ENCODE results near the gene GTF3C5.
"Not testable (repeated sequence)": the region's sequence is repeated elsewhere in the genome, so short reads cannot be mapped to it uniquely, and the experiment has no call there.

The GTF3C5 gene

GRCh38 chr9:132996526-132996925 lies 34.3 kb upstream of the GTF3C5 start:
- no peak for DNase-seq (ENCODE audit: low read depth)

DNA sequence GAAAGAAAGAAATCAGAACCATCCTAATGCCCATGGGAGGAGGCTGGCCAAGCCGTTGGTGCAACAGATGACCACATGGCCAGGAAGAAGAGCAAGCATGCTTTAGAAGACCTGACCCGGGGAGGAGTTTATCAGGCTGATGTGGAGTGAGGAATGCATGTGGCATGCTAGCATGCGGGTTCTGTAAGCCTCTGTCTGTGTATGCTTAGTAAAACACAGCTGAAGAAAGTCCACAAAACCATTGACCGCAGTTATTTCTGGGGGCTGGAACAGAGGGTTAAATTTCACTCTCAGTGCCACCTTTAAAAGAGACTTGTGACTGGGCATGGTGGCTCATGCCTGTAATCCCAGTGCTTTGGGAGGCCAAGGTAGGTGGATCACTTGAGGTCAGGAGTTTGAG lies 33.2 kb upstream of the GTF3C5 start:
- peak; percentile 10 for DNase-seq (ENCODE audit: low read depth)

- not testable (repeated sequence) for DNase-seq (ENCODE audit: low read depth)
Measured at GRCh38 chr9:132998221-132998620, 32.6 kb upstream of the GTF3C5 start.

GRCh38 chr9:132998831-132999635 lies 31.8 kb upstream of the GTF3C5 start:
- DNase-seq (ENCODE audit: low read depth) = no peak

DNA sequence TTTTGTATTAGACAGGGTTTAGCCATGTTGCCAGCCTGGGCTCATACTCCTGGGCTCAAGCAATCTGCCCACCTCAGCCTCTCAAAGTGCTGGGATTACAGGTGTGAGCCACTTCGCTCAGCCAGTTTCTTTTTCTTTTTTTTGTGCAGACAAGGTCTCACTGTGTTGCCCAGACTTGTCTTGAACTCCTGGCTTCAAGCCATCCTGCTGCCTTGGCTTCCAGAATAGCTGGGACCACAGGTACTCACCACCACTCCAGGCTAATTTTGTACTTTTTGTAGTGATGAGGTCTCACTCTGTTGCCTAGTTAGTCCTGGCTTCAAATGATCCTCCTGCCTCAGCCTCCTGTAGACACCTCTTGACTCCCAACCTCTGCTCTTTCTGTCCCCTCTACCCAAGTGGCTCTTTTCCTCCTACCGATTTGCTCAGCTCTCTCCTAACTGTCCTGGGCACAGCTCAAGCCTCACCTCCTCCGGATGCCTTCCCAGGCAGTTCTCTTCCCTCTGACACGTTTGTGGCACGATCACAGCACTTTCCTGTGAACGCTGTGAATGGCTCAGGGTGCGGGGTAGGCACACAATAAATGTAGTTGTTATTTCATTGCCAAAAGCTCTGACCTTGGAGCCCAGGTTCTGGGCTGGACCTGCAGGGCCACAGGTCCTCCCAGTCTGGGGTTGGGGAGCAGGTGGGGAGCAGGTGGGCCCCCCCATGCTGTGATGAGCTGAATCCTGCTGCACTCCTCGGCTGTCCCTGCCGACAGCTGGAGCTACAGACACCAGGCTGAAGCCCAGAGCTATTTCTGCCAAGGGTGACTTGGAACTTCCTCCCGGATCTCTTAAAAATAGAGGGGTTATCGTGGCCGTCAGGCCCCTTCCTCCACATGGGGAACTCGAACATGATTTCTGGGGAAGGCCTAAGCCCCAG lies 28.4 kb upstream of the GTF3C5 start:
- no peak for DNase-seq (ENCODE audit: low read depth)

DNA sequence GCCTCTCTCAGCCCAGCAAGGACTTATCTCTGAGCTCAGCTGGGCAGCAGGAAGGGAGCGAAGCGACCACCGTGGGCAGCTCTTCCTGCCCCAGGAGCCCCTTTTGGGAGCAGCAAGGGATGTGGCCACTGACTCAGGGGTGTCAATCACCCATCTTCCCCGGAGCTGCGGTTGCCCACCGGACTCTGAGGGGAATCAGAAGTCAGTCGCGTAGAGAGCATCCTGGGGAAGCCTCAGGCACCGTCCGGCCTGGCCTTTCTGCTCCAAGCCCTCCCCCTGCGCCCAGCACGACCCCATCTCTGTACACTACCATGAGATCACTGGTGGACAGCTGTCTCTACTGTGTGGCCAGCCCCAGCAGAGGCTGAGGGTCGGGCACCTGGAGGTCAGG lies 27.7 kb upstream of the GTF3C5 start:
- DNase-seq (ENCODE audit: low read depth) = no peak

DNA sequence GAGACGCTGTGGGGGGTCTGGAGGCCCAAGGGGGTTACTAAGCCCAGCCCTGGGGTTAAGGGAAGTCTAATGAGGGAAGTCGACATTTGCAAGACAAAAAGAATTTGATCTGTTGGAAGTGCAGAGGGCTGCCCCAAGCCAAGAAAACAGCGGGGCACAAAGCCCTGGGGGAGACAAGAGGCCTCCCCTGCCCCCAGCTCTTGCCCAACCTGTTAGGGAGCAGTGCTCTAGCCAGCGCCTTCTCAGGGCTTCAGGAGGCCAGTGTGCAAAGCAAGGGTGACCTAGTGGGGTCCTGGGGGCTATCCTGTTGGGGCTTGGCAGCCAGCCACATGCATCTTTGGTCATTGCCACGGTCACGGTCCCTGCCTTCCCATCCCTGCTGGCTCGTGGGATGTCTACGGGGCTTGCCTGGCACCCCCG lies 27.1 kb upstream of the GTF3C5 start:
- no peak for DNase-seq (ENCODE audit: low read depth)

DNA sequence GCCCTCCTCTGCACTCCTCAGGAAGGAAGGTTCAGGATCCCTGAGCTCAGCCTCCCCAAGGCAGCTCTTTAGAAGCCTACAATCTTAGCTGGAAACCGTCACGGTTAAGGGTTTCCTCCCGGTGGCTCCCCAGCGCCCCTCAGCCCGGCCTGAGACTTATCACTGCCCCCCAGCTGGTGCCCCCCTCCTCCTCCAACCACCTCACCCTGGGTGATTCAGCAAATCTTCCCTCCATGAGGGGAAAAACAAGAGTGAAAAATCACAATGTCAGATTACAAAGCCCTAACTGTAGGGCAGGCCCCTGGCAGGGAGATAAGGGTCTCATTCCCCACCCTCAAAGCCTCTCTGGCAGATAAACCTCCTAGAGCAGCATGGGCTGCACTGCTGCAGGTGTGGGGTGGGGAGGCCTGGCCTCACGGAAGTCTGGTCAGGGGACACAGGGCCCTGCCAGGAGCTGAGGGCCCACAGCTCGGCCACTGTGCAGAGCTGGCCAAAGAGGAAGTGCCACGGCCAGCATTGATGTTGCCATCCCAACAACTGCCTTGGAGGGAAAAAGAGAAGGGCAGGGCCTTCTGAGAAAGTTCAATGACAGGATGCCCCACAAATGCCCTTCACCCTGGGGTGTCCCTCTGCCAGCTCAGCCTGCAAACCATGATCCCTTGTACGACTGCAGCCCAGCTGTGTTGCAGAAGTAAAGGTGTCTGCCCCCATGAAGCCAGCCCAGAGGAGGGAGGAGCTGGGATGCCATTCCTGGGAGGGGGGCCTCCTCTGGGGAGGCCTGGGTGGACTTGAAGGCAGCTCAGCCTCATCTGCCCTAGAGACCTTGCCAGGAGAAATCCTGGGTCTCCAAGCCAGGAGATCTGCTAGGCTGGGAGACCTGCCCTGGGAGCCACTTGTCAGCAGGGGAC lies 26.5 kb upstream of the GTF3C5 start:
- DNase-seq (ENCODE audit: low read depth) = no peak

DNA sequence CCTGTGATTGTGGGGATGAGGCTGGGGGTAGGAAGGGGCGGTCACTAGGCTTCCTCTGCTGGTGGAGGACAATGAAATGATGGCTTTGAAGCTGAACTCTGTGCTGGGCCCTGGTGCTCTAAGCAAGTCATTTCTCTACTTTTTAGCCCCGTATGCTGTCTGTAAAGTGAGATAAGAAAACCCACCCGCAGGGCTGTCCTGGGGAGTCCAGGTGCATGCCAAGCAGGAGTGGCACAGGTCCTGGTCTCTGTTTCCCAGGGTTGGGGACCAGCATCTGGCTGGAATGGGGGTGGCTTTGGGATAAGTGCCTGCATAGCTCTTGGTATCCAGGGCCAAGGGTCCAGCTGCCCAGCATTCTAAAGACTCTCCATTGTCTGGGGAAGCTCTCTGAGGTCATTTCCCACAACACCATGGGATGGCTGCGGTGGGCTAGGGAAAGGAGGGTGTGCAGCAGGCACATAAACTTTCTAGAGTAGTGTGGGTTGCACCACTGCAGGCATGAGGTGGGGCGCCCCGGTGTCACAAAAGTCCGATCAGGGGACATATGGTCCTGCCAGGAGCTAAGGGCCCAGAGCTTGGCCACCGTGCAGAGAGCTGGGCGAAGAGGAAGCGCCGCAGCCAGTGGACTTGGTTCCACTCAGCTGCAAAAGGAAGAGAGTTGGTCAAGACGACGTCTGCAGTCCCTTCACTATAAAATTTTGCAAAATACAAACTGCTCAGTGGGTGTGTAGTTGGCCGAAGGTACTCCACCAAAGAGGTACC lies 25.6 kb upstream of the GTF3C5 start:
- DNase-seq (ENCODE audit: low read depth) = no peak

DNA sequence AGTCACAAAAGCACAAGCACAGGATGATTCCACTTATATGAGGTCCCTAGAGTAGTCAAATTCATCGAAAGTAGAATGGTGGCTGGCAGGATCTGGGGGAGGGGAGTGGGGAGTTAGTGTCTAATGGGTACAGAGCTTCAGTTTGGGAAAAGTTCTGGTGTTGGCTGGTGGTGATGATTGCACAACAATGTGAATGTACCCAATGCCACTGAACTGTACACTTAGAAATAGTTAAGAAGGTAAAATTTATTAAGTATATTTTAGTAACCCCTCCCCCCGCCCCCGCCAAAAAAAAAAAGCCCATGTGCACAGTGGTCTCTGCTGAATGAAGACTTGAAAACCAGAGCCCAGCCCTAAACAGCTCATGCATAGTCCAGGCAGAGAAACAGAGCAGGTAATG lies 24.8 kb upstream of the GTF3C5 start:
- DNase-seq (ENCODE audit: low read depth) = no peak

GRCh38 chr9:133006731-133007352 lies 24.0 kb upstream of the GTF3C5 start:
- no peak for DNase-seq (ENCODE audit: low read depth)

GRCh38 chr9:133008406-133008805 lies 22.4 kb upstream of the GTF3C5 start:
- no peak for DNase-seq (ENCODE audit: low read depth)

- DNase-seq (ENCODE audit: low read depth) = no peak
Measured at GRCh38 chr9:133008824-133009223, 22.0 kb upstream of the GTF3C5 start.

DNA sequence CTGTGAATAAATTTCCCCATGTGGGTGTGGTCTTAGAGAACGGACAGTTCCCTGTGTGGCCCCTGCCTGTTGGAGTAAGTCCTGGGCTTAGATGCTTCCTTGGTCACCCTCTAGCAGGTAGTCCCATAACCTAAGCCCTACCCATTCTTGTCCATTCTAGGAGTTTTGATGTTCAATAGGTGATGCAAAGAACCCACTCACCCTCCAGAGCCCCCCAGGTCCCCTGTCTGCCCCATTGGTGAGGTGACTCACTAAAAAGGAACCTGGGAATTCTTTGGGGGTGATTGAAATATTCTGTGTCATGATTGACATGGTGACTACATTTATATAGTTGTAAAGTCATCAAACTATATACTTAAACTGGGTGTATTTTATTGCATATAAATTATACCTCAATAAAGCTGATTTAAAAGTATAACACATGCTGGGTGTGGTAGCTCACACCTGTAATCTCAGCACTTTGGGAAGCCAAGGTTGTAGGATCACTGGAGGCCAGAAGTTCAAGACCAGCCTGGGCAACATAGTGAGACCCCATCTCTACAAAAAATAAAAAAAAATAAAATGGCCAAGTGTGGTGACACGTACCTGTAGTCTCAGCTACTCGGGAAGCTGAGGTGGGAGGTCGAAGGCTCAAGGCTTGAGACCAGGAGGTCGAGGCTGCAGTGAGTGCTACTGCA lies 20.8 kb upstream of the GTF3C5 start:
- DNase-seq (ENCODE audit: low read depth) = no peak

GRCh38 chr9:133014696-133015095 lies 16.1 kb upstream of the GTF3C5 start:
- no peak for DNase-seq (ENCODE audit: low read depth)

DNA sequence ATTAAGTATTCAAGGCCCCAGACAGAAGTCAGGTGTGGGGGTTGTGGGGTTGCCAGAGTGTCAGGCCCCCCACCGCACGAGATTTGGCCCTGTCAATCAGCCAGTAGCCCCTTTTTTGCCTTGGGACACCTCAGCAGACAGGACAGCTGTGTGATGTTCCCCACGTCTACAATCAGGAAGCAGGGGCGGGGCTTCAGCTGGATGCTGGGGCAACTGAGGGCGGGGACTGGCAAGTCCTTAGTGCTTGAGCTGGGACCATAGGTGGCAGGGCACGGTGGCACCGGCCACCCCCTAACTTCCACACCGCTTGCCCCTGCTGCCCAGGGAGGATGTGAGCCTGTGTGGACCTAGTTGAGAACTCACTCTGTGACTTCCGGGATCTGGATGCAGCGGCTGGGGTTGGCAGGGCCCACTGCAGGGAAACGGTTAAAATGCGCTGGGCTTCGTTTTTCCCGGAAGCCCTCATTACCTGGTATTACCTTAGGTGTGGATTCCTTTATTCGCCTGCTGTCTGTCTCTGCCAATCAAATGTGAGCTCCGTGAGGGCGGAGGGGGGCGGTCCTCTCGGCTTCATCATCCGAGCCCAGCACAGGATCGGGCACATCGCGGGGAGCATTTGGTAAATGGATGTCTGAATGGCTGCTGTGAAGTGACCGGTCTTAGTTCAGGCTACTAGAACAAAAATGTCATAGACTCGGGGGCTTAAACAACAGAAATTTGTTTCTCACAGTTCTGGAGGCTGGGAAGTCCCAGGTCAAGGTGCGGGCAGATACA lies 7.5 kb upstream of the GTF3C5 start:
- no peak for DNase-seq (ENCODE audit: low read depth)

DNA sequence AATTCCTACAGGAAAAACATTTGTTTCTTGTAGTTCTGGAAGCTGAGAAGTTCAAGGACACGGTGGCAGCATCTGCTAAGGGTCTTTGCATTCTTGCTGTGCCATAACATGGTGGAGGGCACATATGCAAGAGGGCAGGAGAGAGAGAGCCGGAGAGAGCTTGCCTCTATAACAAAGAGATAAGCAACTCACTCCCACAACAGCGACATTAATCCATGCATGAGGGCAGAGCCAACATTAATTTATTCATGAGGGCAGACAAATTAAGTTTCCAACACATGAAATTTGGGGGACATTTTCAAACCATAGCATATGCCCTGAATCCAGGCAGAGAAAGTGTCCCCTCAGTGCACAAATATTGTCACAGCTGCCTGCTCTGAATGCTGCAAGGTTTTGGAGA lies 4.4 kb upstream of the GTF3C5 start:
- no peak for DNase-seq (ENCODE audit: low read depth)

DNA sequence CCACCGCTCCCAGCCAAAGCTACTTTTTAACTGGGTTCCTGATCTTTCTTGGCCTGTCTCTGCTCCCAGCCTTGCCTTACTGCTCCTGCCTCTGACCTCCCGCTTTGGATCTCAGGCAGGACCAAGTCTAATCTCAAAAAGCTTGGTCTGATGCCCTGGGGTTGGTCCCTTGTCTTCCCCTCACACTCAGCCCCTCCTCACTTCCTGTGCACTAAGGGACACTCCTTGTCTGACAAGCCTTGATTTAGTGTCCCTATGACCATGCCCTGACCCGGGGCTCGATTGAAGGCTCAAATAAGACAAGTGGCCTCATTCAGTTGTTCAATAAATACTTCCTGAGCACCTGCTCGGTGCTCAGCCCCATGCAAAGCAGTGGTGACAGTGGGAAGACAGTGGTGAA lies 3.7 kb upstream of the GTF3C5 start:
- no peak for DNase-seq (ENCODE audit: low read depth)

GRCh38 chr9:133028221-133028620 lies 2.6 kb upstream of the GTF3C5 start:
- DNase-seq (ENCODE audit: low read depth) = no peak

DNA sequence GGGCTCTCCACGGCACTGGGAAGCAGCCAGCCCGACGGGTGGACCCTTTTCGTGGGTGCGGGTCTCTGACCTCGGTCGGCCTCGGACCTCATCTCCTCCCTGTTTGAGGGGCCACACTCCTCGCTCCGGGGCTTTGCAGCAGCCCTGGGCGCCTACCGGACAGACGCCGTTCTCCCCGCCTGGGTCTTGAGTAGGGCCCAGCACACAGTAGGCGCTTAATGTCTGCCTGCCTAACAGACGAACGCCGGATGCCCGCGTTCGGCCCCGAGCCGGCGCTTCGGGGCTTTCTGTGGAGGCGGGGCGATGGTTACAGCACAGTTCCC lies 842 bp upstream of the GTF3C5 start:
- DNase-seq (ENCODE audit: low read depth) = no peak

All from HS-5 (cell line).